ENCODE results near the gene OTUD3.

DNA sequence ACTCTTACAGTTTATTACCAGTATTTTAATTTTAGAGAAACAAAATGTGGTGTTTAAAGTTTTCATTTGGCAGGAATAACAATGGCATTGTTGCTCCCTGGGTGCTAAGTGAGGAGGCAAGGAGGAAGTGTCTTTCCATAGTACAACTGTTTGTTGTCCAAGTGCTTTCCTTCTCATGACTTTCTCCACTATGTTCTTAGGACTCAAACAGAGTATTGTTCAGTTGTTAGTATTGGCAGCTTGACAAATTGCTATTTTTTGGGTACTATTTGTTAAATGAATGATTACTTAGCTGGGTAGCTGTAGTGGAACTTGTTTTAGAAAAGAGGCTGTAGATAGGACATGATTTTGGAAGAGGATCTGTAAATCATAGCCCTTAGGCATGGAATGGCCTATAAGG is 7.5 kb downstream of the OTUD3 start:
- TF ChIP-seq CTCF (conservative IDR thresholded peaks at IDR 0.05) (no peak), EZH2 (IDR thresholded peaks at IDR 0.05; ENCODE audit: low read depth) (no peak)

Data from PC-9 (cell line).